Mucosa of stomach (tissue), 1 donor: Measurements from ENCODE around the gene SORCS2.

Source experiments
- H3K27me3 ChIP-seq: one replicate; pipeline ENCODE4 v1.7.0; 2013; ENCODE audit warnings: mild to moderate bottlenecking, low read length; ENCODE audit not compliant: control insufficient read depth, insufficient read depth
- H3K36me3 ChIP-seq: one replicate; pipeline ENCODE4 v1.7.0; 2013; ENCODE audit warnings: low read length; ENCODE audit not compliant: control insufficient read depth, insufficient read depth
- H3K4me1 ChIP-seq: one replicate; pipeline ENCODE4 v1.7.0; 2013; ENCODE audit warnings: mild to moderate bottlenecking, low read length; ENCODE audit not compliant: control insufficient read depth, insufficient read depth
- H3K4me3 ChIP-seq: one replicate; pipeline ENCODE4 v1.7.0; 2013; ENCODE audit warnings: low read length
- H3K9ac ChIP-seq: one replicate; pipeline ENCODE4 v1.7.0; 2013; ENCODE audit warnings: mild to moderate bottlenecking, low read length, moderate library complexity
- H3K9me3 ChIP-seq: one replicate; pipeline ENCODE4 v1.7.0; 2013; ENCODE audit warnings: mild to moderate bottlenecking, low read length, moderate library complexity; ENCODE audit not compliant: control insufficient read depth
- donor health status: Pancreatic carcinoma.

The SORCS2 gene

DNA sequence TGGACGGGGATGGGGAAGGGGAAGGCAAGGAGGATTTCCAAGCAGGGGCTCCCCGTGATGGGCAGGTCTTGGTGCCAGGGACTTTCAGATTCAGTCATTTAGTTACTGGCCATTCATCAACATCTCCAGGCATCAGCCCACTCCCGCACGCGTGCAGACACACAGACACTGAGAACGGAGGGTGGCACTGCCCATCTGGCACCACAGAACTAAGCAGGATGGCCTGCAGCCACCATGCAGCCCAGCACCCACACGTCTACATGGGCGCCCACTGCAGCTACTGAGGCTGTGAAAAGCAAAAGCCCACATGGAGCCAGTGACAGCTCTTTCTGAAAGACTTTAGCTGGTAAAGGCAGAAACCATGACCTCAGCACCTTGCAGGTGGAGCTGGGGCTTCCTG is 418.5 kb downstream of the SORCS2 start:
- Histone ChIP-seq H3K27me3 (no peaks in the 10 kb centered on the region), H3K9ac (no peak overlapping the region), H3K9me3 (no peaks in the 10 kb centered on the region), H3K4me1 (no peaks in the 10 kb centered on the region), H3K4me3 (no peak overlapping the region), H3K36me3 (no peaks in the 10 kb centered on the region)

DNA sequence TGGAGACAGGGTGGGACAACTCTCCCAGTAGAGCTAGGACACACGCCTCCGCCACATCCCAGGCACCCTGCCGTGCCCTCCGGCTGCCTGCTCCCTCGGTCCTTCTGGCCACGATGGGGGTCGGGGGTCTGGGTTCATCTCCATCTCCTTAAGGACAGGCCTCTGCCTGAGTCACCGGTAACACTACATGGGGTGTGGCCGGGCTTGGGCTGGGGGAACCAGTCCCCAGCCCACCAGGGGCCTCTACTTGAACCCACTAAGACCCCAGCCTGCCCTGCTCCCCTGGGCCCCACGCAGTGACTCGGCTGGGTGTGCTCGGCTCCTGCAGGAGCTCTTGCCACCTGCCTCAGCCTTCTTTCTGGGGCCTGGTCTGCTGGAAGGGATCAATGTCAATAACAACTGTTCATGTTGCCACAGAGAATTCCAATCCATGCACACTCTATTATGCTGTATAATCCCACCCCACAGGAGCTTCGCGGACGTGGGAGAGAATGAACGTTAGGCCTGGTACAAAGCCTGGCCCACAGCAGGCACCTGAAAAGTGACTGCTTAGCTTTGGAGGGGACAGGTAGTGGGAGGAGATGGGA is 420.1 kb downstream of the SORCS2 start:
- Histone ChIP-seq H3K9me3 (no peaks in the 10 kb centered on the region), H3K4me1 (no peaks in the 10 kb centered on the region), H3K9ac (no peak overlapping the region), H3K27me3 (no peaks in the 10 kb centered on the region), H3K36me3 (no peaks in the 10 kb centered on the region), H3K4me3 (no peak overlapping the region)

DNA sequence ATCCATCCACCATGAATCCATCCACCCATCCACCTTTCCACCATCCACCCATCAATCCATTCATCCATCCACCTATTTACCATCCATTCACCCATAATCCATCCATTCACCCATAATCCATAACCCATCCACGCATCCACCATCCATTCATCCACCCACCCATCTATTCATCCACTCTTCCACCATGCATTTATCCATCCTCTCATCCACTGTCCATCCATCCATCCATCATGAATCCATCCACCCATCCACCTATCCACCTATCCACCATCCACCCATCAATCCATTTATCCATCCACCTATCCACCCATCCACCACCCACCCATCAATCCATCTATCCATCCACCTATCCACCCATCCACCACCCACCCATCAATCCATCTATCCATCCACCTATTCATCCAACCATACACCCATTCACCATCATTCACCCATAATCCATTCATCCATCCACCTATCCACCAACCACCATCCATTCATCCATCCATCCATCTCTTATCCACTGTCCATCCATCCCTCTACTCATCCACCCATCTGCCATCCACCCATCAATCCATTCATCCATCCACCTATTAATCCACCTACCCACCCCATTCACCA is 422.1 kb downstream of the SORCS2 start:
- Histone ChIP-seq H3K27me3 (no peaks in the 10 kb centered on the region), H3K36me3 (no peaks in the 10 kb centered on the region), H3K4me3 (no peak overlapping the region), H3K9ac (no peak overlapping the region), H3K4me1 (no peaks in the 10 kb centered on the region), H3K9me3 (no peaks in the 10 kb centered on the region)

GRCh38 chr4:7616193-7616592 is 423.9 kb downstream of the SORCS2 start:
- no peak overlapping the region for H3K4me3 ChIP-seq

GRCh38 chr4:7618361-7618760 is 426.0 kb downstream of the SORCS2 start:
- Histone ChIP-seq H3K9me3 (no peaks in the 10 kb centered on the region), H3K4me3 (no peak overlapping the region), H3K9ac (no peak overlapping the region), H3K27me3 (peaks cover 18% of the 10 kb centered on the region), H3K36me3 (no peaks in the 10 kb centered on the region), H3K4me1 (no peaks in the 10 kb centered on the region)

More at GRCh38 chr4:7616193-7616592, 423.9 kb downstream of the SORCS2 start:
- H3K27me3 ChIP-seq: peaks cover 3% of the 10 kb centered on the region
- no peaks in the 10 kb centered on the region for H3K9me3 ChIP-seq
- H3K9ac ChIP-seq: no peak overlapping the region
- no peaks in the 10 kb centered on the region for H3K4me1 ChIP-seq
- H3K36me3 ChIP-seq: no peaks in the 10 kb centered on the region

DNA sequence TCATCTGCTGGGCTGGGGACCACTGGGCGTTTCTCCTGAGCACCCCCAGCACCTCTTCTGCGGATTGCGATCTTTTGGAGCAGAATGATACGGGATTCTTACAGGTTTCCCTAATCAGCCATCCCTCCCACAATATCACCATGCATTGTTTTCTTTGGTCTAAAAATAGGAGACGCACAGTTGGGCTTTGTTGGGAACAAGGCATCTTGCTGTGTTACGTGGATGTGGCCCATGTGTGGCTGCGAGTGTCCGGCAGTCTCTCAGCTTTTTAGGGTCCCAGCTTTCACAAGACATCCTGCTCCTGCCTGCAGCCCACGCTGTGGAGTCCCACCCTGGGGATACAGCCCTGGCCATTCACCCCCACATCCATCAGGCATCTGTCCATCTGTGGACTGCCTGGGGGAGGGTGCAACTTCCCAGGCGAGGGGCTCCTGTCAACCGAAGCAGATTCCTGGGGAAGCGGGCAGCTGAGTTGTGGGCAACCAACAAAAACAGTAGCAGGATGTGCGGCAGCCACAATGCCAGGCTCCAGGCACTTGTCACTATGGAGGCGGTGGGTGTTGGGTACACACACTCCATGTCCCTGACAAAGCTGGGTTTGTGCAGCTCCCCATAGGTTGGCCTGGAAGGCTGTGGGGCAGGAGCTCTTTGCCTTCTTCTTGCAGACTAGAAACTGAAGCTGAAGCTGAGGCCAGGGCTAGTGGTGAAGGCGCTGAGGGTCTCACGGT is 427.9 kb downstream of the SORCS2 start:
- H3K4me3 ChIP-seq: no peak overlapping the region
- no peaks in the 10 kb centered on the region for H3K36me3 ChIP-seq
- peaks cover 23% of the 10 kb centered on the region for H3K27me3 ChIP-seq
- no peaks in the 10 kb centered on the region for H3K9me3 ChIP-seq
- no peak overlapping the region for H3K9ac ChIP-seq
- no peaks in the 10 kb centered on the region for H3K4me1 ChIP-seq

DNA sequence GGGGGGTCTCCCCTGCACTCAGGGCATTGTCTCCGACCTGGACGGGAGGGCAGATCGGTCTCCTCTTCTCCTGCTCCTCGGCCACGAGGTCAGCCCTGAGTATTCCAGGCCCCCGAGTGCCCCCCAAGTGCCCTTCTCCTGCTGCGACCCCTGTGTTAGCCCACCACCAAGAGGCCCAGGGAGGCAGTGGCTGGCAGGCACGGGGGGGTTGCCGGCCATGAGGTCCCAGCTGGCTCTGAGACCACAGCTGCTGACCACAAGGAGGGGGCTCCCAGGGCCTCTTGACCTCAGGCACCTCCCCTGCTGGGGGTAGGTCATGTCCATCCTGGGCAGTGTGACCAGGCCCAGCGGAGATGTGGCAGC is 428.5 kb downstream of the SORCS2 start:
- Histone ChIP-seq H3K9ac (no peak overlapping the region), H3K36me3 (no peaks in the 10 kb centered on the region), H3K4me3 (no peak overlapping the region), H3K27me3 (peaks cover 23% of the 10 kb centered on the region), H3K4me1 (no peaks in the 10 kb centered on the region), H3K9me3 (no peaks in the 10 kb centered on the region)

DNA sequence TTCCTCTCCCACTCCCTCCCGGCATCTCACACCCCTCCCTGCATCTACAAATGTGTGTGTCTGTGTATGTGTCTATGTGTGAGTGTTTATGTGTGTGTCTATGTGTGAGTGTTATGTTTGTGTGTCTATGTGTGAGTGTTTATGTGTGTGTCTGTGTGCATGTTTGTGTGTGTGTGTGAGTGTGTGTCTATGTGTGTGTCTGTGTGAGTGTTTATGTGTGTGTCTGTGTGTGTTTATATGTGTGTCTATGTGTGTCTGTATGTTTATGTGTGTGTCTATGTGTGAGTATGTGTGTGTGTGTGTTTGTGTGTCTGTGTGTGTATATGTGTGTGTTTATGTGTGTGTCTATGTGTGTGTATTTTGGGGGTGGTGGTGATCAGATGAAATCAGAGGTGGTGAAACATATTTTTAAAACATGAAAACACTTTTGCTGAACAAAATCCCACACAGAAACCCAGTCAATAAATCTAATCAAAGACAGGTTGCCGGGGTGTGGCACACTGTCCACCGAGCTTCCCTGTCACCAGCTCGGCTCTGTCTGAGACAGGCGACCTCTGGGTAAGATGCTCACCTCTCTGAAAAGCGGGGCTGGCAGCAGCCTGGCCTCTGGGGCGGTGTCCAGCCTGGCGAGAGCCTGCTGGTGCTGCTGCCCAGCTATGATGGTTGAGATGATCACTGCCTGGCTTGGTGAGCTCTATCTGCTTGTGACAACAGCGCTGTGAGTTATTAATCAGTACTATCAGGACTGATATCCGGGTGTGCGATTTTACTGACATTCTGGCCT is 429.1 kb downstream of the SORCS2 start:
- peaks cover 23% of the 10 kb centered on the region for H3K27me3 ChIP-seq
- H3K9ac ChIP-seq: no peak overlapping the region
- H3K4me1 ChIP-seq: no peaks in the 10 kb centered on the region
- H3K9me3 ChIP-seq: no peaks in the 10 kb centered on the region
- H3K4me3 ChIP-seq: no peak overlapping the region
- no peaks in the 10 kb centered on the region for H3K36me3 ChIP-seq

GRCh38 chr4:7622371-7622770 is 430.0 kb downstream of the SORCS2 start:
- Histone ChIP-seq H3K9me3 (no peaks in the 10 kb centered on the region), H3K36me3 (no peaks in the 10 kb centered on the region), H3K27me3 (peaks cover 23% of the 10 kb centered on the region), H3K4me3 (no peak overlapping the region), H3K4me1 (no peaks in the 10 kb centered on the region), H3K9ac (no peak overlapping the region)

GRCh38 chr4:7623468-7623867 is 431.1 kb downstream of the SORCS2 start:
- H3K9me3 ChIP-seq: no peaks in the 10 kb centered on the region
- H3K9ac ChIP-seq: no peak overlapping the region
- H3K4me1 ChIP-seq: no peaks in the 10 kb centered on the region
- no peaks in the 10 kb centered on the region for H3K36me3 ChIP-seq
- peaks cover 23% of the 10 kb centered on the region for H3K27me3 ChIP-seq
- no peak overlapping the region for H3K4me3 ChIP-seq

GRCh38 chr4:7624396-7624980 is 432.1 kb downstream of the SORCS2 start:
- peaks cover 23% of the 10 kb centered on the region for H3K27me3 ChIP-seq
- H3K9ac ChIP-seq: no peak overlapping the region
- no peaks in the 10 kb centered on the region for H3K36me3 ChIP-seq
- H3K4me3 ChIP-seq: no peak overlapping the region
- no peaks in the 10 kb centered on the region for H3K4me1 ChIP-seq
- no peaks in the 10 kb centered on the region for H3K9me3 ChIP-seq

- Histone ChIP-seq H3K4me3 (no peak overlapping the region), H3K27me3 (peaks cover 23% of the 10 kb centered on the region), H3K9me3 (no peaks in the 10 kb centered on the region), H3K4me1 (no peaks in the 10 kb centered on the region), H3K9ac (no peak overlapping the region), H3K36me3 (no peaks in the 10 kb centered on the region)
These were observed 432.7 kb downstream of the SORCS2 start for GRCh38 chr4:7625071-7625470.
